ENCODE data around the gene SELL. TPM values are rescaled to one million over a fixed set of nuclear protein-coding genes. Genes with fewer than 3 reads are reported as not detected.

The SELL gene
- total and polyA plus RNA-seq, 7 donors = 0.14 to 3.1 (median 1.1) TPM

DNA sequence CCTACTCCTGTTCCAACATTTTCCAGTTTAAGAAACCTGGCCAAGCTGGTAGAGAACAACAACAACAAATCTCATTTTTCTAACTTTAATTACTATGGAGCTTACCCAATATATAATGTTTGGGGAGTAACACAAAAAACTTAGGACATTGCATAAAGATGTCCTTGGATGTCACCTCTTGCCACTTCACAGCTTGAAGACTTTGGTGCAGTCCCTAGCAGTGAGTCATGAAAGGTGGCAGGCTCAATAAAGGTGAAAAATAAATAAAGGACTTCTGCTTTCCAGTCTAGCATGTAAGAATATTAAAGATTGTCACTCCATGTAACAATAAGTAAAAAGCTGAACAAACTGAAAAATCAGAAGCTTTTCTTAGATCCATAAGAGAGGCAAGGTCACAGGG lies 63.9 kb downstream of the SELL start:
- no peak for ATAC-seq

DNA sequence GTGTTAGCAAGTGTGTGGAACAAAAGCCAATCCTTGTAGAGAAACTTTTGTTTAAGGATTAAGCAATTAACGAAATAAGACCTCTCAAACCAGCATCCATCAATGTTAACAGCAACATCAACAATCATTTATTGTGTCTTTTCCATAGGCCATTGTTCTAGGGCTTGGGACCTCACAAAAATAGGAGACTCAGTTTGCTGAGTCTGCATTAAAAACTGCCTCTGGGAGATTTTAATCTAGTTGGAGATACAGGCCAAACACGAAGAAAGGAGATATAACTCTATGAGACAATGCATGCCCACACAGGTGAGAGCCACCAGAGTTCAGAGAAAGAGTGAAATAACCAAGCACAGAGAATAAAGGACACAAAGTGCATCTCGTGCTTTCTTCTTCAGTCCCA lies 67.1 kb downstream of the SELL start:
- ATAC-seq (no peak), DNase-seq (no peak)
- Histone ChIP-seq H3K4me3 (no peak overlapping the region), H3K9me3 (no peaks in the 10 kb centered on the region), H3K27ac (no peak overlapping the region), H3K27me3 (ENCODE audit: insufficient read depth in 3 of 3, low read length in 2 of 3) (peaks cover 0 to 3% (median 0%) of the 10 kb centered on the region in 3 donors), H3K4me1 (no peaks in the 10 kb centered on the region), H3K36me3 (ENCODE audit: insufficient read depth in 1 of 2, low read depth in 1 of 2) (no peaks in the 10 kb centered on the region)
- TF ChIP-seq, protein P1, sequence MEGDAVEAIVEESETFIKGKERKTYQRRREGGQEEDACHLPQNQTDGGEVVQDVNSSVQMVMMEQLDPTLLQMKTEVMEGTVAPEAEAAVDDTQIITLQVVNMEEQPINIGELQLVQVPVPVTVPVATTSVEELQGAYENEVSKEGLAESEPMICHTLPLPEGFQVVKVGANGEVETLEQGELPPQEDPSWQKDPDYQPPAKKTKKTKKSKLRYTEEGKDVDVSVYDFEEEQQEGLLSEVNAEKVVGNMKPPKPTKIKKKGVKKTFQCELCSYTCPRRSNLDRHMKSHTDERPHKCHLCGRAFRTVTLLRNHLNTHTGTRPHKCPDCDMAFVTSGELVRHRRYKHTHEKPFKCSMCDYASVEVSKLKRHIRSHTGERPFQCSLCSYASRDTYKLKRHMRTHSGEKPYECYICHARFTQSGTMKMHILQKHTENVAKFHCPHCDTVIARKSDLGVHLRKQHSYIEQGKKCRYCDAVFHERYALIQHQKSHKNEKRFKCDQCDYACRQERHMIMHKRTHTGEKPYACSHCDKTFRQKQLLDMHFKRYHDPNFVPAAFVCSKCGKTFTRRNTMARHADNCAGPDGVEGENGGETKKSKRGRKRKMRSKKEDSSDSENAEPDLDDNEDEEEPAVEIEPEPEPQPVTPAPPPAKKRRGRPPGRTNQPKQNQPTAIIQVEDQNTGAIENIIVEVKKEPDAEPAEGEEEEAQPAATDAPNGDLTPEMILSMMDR (IDR thresholded peaks at IDR 0.05) = no peak
- intact Hi-C loops (cut with DNase I) = no loop called here
- WGBS, 3 donors = 61 to 78% (median 68%) methylated on average over 3 of the region's 3 CpGs

More for the DNA sequence above, 63.9 kb downstream of the SELL start:
- H3K36me3 ChIP-seq (ENCODE audit: insufficient read depth in 1 of 2, low read depth in 1 of 2) = no peaks in the 10 kb centered on the region
- no peaks in the 10 kb centered on the region for H3K4me1 ChIP-seq
- TF ChIP-seq, protein P1 (IDR thresholded peaks at IDR 0.05) = no peak
- no peak for DNase-seq
- H3K4me3 ChIP-seq = no peak overlapping the region
- intact Hi-C loops (cut with DNase I) = no loop called here
- H3K27ac ChIP-seq = no peak overlapping the region
- no peaks in the 10 kb centered on the region for H3K27me3 ChIP-seq (ENCODE audit: insufficient read depth in 3 of 3, low read length in 2 of 3)
- no peaks in the 10 kb centered on the region for H3K9me3 ChIP-seq

Other genes starting within 250 kb of the SELL start
- gene SLC19A2, start 225.7 kb downstream of the SELL start, total RNA-seq = 100 to 1,000 TPM in 2 of 4 donors, 10 to 100 TPM in 2; 23.6 to 151 (median 83.3) TPM
- gene SLC19A2, start 225.7 kb downstream of the SELL start, polyA plus RNA-seq = 100 to 1,000 TPM in 2 of 3 donors, 10 to 100 TPM in 1; 75.0 to 150 (median 139) TPM
- gene F5, start 125.1 kb downstream of the SELL start, total RNA-seq = under 1 TPM in 3 of 4 donors, not detected in 1; 0.07 to 0.22 (median 0.08) TPM
- gene F5, start 125.1 kb downstream of the SELL start, polyA plus RNA-seq = under 1 TPM in 2 of 3 donors, not detected in 1; 0.01 to 0.08 TPM
- 1 to 10 TPM; 1.3 to 3.9 (median 1.5) TPM for gene SELP, start 81.5 kb downstream of the SELL start, total RNA-seq
- gene SELP, start 81.5 kb downstream of the SELL start, polyA plus RNA-seq = 1 to 10 TPM; 1.1 to 1.3 (median 1.3) TPM
- 1 to 10 TPM in 1 of 4 donors, under 1 TPM in 2, not detected in 1; 0.12 to 1.3 (median 0.62) TPM for gene SELE, start 22.5 kb upstream of the SELL start, total RNA-seq
- under 1 TPM; 0.14 to 0.36 (median 0.17) TPM for gene SELE, start 22.5 kb upstream of the SELL start, polyA plus RNA-seq
- 1 to 10 TPM; 3.4 to 5.0 (median 4.2) TPM for gene METTL18, start 83.3 kb upstream of the SELL start, total RNA-seq
- gene METTL18, start 83.3 kb upstream of the SELL start, polyA plus RNA-seq = 1 to 10 TPM; 4.2 to 8.4 (median 5.4) TPM
- gene SCYL3, start 182.3 kb upstream of the SELL start, total RNA-seq = 1 to 10 TPM; 6.7 to 8.5 (median 7.4) TPM
- gene SCYL3, start 182.3 kb upstream of the SELL start, polyA plus RNA-seq = 10 to 100 TPM in 1 of 3 donors, 1 to 10 TPM in 2; 6.0 to 15.7 (median 8.0) TPM